Measurements from ENCODE around the gene PNMA8B. TPM values are rescaled to one million over a fixed set of nuclear protein-coding genes. Genes with fewer than 3 reads are reported as not detected.

PNMA8B gene
- total RNA-seq, 1 experiment from 2014 or later: not detected

DNA sequence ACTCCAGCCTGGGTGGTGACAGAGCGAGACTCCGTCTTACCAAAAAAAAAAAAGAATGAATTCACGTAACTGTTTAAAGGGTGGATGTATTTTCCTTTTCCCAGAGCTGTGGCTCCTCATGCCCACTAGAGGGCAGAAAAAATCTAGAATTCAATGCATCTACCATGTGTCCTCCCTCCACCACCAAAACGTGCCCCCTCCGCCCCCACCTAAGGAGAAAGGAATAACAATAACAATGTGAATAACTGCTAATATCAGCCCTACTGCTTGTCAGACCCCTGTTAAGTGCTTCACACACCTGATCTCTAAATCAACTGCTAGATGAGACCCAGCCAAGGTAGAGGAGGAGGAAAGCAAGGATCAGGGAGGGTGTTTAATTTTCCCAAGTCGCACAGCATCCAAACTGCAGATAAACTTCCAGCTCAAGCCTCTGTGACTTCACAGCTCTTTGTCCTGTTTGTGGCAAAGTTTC, 20.2 kb upstream of the PNMA8B start:
- intact Hi-C loops (cut with micrococcal nuclease; ENCODE audit: unreplicated experiment) (no loop called here), in situ Hi-C loops (cut with HindIII; ENCODE audit: low pct_unique_long_range_greater_than_20kb, low sequenced_read_pairs) (no loop called here)
- no peak overlapping the region for H3K4me3 ChIP-seq (ENCODE audit: low read depth in 2 of 2, low read length in 2 of 2)
- no peaks in the 10 kb centered on the region; the same call in 1 of the 2 replicates for H3K4me1 ChIP-seq (ENCODE audit: control insufficient read depth, insufficient read depth, low read length)
- TF ChIP-seq, protein P1, sequence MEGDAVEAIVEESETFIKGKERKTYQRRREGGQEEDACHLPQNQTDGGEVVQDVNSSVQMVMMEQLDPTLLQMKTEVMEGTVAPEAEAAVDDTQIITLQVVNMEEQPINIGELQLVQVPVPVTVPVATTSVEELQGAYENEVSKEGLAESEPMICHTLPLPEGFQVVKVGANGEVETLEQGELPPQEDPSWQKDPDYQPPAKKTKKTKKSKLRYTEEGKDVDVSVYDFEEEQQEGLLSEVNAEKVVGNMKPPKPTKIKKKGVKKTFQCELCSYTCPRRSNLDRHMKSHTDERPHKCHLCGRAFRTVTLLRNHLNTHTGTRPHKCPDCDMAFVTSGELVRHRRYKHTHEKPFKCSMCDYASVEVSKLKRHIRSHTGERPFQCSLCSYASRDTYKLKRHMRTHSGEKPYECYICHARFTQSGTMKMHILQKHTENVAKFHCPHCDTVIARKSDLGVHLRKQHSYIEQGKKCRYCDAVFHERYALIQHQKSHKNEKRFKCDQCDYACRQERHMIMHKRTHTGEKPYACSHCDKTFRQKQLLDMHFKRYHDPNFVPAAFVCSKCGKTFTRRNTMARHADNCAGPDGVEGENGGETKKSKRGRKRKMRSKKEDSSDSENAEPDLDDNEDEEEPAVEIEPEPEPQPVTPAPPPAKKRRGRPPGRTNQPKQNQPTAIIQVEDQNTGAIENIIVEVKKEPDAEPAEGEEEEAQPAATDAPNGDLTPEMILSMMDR (IDR thresholded peaks at IDR 0.05): peak; percentile 78
- no peak for TF ChIP-seq TCF7L2 (IDR thresholded peaks at IDR 0.05; ENCODE audit: low read depth, low read length)
- TF ChIP-seq, protein P2, sequence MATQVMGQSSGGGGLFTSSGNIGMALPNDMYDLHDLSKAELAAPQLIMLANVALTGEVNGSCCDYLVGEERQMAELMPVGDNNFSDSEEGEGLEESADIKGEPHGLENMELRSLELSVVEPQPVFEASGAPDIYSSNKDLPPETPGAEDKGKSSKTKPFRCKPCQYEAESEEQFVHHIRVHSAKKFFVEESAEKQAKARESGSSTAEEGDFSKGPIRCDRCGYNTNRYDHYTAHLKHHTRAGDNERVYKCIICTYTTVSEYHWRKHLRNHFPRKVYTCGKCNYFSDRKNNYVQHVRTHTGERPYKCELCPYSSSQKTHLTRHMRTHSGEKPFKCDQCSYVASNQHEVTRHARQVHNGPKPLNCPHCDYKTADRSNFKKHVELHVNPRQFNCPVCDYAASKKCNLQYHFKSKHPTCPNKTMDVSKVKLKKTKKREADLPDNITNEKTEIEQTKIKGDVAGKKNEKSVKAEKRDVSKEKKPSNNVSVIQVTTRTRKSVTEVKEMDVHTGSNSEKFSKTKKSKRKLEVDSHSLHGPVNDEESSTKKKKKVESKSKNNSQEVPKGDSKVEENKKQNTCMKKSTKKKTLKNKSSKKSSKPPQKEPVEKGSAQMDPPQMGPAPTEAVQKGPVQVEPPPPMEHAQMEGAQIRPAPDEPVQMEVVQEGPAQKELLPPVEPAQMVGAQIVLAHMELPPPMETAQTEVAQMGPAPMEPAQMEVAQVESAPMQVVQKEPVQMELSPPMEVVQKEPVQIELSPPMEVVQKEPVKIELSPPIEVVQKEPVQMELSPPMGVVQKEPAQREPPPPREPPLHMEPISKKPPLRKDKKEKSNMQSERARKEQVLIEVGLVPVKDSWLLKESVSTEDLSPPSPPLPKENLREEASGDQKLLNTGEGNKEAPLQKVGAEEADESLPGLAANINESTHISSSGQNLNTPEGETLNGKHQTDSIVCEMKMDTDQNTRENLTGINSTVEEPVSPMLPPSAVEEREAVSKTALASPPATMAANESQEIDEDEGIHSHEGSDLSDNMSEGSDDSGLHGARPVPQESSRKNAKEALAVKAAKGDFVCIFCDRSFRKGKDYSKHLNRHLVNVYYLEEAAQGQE (IDR thresholded peaks at IDR 0.05; ENCODE audit: insufficient read depth in 1 of 2, low read depth in 2 of 2, low read length in 1 of 2): no peak
- ChIA-PET CTCF (interaction anchor here (0.7 to 0.9 kb wide), 2 partner anchors 23 to 37 kb away, joined by 3 to 6 read pairs; no protein-coding TSS in a partner anchor), POLR2A (no interaction called here)
- ATAC-seq: peak; percentile 78; the same call in 1 of the 2 replicates
- H3K36me3 ChIP-seq (ENCODE audit: control insufficient read depth, insufficient read depth, low read length): no peaks in the 10 kb centered on the region
- BruUV-seq (replicated peaks): no TSS peak
- no peaks in the 10 kb centered on the region for H3K9me3 ChIP-seq (ENCODE audit: control insufficient read depth, insufficient read depth, low read depth, low read length)
- H3K27ac ChIP-seq (ENCODE audit: low read length): no peak overlapping the region
- DNase-seq (ENCODE audit: low read depth, low spot score): no peak
- H3K27me3 ChIP-seq (ENCODE audit: control insufficient read depth, insufficient read depth, low read length): no peaks in the 10 kb centered on the region

DNA sequence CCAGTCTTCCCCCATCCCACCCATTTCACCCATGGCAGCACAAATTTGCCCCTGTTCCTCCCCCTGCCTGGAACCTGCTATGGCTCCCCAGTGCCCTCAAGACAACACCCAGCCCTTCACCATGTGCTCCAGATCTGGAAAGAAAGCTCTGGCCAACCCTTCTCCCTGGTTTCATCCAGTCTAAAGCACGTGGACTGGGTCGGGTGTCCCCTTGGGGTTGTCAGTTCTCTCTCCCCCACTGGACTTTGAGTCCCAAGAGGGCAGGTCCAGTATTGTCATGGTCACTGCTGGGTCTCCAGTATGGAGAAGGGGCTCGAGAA, 19.6 kb upstream of the PNMA8B start:
- Histone ChIP-seq H3K36me3 (ENCODE audit: control insufficient read depth, insufficient read depth, low read length) (no peaks in the 10 kb centered on the region), H3K27ac (ENCODE audit: low read length) (no peak overlapping the region), H3K27me3 (ENCODE audit: control insufficient read depth, insufficient read depth, low read length) (no peaks in the 10 kb centered on the region), H3K4me3 (ENCODE audit: low read depth in 2 of 2, low read length in 2 of 2) (no peak overlapping the region), H3K4me1 (ENCODE audit: control insufficient read depth, insufficient read depth, low read length) (no peaks in the 10 kb centered on the region; the same call in 1 of the 2 replicates), H3K9me3 (ENCODE audit: control insufficient read depth, insufficient read depth, low read depth, low read length) (no peaks in the 10 kb centered on the region)
- ChIA-PET CTCF (interaction anchor here (0.9 kb wide), 1 partner anchor 23 kb away, joined by 6 read pairs; no protein-coding TSS in a partner anchor), POLR2A (no interaction called here)
- DNase-seq (ENCODE audit: low read depth, low spot score) (no peak), ATAC-seq (no peak)
- no TSS peak for BruUV-seq (replicated peaks)
- TF ChIP-seq, protein P2 (IDR thresholded peaks at IDR 0.05; ENCODE audit: insufficient read depth in 1 of 2, low read depth in 2 of 2, low read length in 1 of 2): no peak
- TF ChIP-seq, protein P1 (IDR thresholded peaks at IDR 0.05): no peak
- TF ChIP-seq SIN3A (IDR thresholded peaks at IDR 0.05; ENCODE audit: borderline replicate concordance, insufficient read depth, low read depth, low read length) (no peak), POLR2AphosphoS5 (IDR thresholded peaks at IDR 0.05; ENCODE audit: low read depth, low read length) (no peak), TCF7L2 (IDR thresholded peaks at IDR 0.05; ENCODE audit: low read depth, low read length) (no peak)
- intact Hi-C loops (cut with micrococcal nuclease; ENCODE audit: unreplicated experiment) (no loop called here), in situ Hi-C loops (cut with HindIII; ENCODE audit: low pct_unique_long_range_greater_than_20kb, low sequenced_read_pairs) (no loop called here)

Measured in Panc1 (cell line).